ENCODE measurements around the gene PIP5K1C.

PIP5K1C gene

DNA sequence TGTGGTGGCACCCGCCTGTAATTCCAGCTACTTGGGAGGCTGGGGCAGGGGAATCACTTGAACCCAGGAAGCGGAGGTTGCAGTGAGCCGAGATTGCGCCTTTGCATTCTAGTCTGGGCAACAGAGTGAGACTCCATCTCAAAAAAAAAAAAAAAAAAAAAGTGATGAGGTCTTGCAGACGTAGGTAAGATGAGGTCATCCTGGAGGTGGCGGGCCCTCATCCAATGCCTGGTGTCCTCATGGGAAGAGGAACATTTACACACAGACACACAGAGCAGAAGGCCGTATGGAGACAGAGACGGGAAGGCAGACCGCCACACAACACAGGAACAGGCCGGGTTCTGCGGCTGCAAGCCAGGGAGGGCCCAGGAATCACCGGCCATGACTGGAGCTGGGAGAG lies 78.0 kb downstream of the PIP5K1C start:
- H3K27ac ChIP-seq = no peak overlapping the region
- no peaks in the 10 kb centered on the region for H3K27me3 ChIP-seq (replicated peaks)
- TF ChIP-seq, protein P1, sequence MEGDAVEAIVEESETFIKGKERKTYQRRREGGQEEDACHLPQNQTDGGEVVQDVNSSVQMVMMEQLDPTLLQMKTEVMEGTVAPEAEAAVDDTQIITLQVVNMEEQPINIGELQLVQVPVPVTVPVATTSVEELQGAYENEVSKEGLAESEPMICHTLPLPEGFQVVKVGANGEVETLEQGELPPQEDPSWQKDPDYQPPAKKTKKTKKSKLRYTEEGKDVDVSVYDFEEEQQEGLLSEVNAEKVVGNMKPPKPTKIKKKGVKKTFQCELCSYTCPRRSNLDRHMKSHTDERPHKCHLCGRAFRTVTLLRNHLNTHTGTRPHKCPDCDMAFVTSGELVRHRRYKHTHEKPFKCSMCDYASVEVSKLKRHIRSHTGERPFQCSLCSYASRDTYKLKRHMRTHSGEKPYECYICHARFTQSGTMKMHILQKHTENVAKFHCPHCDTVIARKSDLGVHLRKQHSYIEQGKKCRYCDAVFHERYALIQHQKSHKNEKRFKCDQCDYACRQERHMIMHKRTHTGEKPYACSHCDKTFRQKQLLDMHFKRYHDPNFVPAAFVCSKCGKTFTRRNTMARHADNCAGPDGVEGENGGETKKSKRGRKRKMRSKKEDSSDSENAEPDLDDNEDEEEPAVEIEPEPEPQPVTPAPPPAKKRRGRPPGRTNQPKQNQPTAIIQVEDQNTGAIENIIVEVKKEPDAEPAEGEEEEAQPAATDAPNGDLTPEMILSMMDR (IDR thresholded peaks at IDR 0.05; ENCODE audit: low read depth, low read length, missing control alignments) = no peak
- no peak for DNase-seq
- in situ Hi-C loops (cut with HindIII; ENCODE audit: low pct_ligation_motif_present, low sequenced_read_pairs) = no loop called here
- peaks cover 18% of the 10 kb centered on the region for H3K36me3 ChIP-seq (replicated peaks)
- H3K4me3 ChIP-seq (ENCODE audit: low read depth, low read length) = no peak overlapping the region

DNA sequence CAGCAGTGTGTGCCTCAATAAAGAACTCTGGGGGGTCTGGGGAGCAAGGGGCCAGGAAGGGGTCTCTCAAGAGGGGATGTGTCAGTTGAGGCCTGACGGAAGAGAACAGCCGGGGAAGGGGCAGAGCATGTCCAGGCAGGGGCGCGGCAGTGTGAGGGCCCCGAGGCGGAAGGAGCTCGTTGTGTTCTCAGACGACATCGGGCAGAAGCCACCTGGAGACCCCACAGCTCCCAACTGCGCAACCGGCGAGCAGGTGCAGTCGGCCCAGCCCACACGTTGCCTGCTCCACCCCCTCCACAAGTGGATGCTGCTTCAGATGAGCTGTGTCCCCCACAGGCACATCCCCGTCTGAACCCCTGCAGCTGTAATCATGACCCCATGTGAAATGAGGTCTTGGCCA lies 78.6 kb downstream of the PIP5K1C start:
- Histone ChIP-seq H3K36me3 (replicated peaks) (peaks cover 22% of the 10 kb centered on the region), H3K27ac (no peak overlapping the region)
- TF ChIP-seq, protein P1 (IDR thresholded peaks at IDR 0.05; ENCODE audit: low read depth, low read length, missing control alignments) = no peak

DNA sequence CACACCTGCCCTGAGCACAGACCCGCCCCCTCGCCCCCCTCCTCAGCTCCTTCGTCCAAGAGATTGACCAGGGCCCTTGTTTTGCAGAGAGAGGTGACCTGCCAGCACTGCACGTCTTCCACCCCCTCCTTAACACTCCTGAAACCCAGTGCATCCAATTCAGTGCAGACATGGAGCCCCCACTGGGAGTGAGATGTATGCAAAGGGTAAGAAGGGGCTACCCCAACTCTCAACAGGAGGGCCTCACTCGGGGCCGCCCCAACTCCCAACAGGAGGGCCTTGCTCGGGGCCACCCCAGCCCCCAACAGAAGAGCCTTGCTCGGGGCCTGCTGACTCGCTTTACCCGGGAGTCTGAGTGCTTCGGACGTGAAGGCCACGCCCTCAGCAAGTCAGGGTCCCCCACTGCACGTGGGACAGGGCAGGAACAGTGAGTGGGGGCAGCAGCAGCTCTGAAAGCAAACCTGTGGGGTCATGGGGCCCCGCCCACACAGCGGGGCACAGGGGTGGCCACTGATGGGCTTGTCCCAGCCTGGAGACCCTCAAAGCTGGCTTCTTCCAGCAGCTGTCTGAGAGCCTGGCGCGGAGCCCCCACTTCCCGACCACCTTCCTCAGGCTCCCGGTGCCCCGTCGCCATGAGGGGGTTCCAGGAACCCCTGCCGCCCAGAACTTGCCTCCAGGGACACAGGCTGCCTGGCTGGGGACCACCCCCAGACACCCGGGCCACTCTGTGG lies 79.3 kb downstream of the PIP5K1C start:
- no peak overlapping the region for H3K4me3 ChIP-seq (ENCODE audit: low read depth, low read length)
- H3K27ac ChIP-seq = no peak overlapping the region
- H3K36me3 ChIP-seq (replicated peaks) = peaks cover 22% of the 10 kb centered on the region
- TF ChIP-seq, protein P1 (IDR thresholded peaks at IDR 0.05; ENCODE audit: low read depth, low read length, missing control alignments) = no peak
- no peak for DNase-seq
- no peaks in the 10 kb centered on the region for H3K27me3 ChIP-seq (replicated peaks)
- in situ Hi-C loops (cut with HindIII; ENCODE audit: low pct_ligation_motif_present, low sequenced_read_pairs) = no loop called here

More for the DNA sequence above, 78.6 kb downstream of the PIP5K1C start:
- H3K27me3 ChIP-seq (replicated peaks) = no peaks in the 10 kb centered on the region
- in situ Hi-C loops (cut with HindIII; ENCODE audit: low pct_ligation_motif_present, low sequenced_read_pairs) = no loop called here
- no peak for DNase-seq
- no peak overlapping the region for H3K4me3 ChIP-seq (ENCODE audit: low read depth, low read length)

DNA sequence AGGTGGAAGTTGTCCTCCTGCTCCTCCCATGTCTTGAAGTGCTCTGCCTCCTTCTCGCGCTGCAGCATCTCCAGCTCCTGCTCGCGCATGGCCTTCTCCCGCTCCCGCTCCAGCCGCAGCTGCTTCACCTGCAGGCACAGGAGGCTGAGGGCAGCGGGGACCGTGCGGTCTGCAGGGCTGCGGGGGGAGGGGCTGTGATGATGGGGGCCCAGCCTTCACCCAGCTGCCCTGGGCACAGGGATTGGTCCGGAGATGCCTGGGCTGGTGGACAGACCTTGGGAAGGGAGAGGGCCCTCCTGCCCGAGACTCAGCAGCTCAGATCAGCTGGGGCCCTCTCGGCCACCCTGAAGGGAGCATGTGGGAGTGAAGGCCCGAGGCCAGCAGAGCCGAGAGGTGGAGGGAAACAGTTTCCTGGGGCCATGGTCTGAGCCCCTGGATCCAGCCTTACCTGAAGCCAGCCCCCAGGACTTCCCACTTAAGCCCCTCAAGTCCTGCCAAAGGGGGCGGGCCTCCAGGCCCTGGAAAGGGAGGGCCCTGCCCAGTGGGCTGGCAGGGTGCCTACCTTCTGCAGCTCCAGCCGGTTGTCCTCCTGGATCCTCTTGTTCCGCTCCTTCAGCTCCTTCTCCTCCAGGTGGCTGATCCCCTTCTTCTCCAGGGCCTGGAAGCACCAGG lies 80.0 kb downstream of the PIP5K1C start:
- H3K36me3 ChIP-seq (replicated peaks) = peaks cover 22% of the 10 kb centered on the region

DNA sequence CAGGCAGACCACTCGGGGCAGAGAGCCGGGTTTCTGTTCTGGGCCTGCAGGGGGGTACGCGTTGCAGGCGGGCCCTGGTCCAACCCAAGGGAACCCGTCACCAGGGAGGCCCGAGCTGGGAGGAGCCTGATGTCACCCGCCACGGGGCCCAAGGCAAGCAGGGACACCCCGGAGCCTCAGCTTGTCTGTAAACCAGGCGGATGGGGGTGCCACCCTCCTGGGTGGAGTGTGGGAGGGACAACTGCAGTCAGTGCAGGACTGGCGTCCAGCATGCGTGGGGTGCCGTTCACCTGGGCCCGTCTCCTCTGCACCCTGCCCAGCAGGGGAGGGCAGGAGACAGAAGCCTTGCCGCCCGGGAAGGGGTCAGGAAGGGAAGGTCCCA lies 80.6 kb downstream of the PIP5K1C start:
- no peaks in the 10 kb centered on the region for H3K27me3 ChIP-seq (replicated peaks)
- no peak overlapping the region for H3K27ac ChIP-seq
- H3K36me3 ChIP-seq (replicated peaks) = peaks cover 22% of the 10 kb centered on the region
- no peak overlapping the region for H3K4me3 ChIP-seq (ENCODE audit: low read depth, low read length)
- DNase-seq = no peak
- TF ChIP-seq, protein P1 (IDR thresholded peaks at IDR 0.05; ENCODE audit: low read depth, low read length, missing control alignments) = no peak
- in situ Hi-C loops (cut with HindIII; ENCODE audit: low pct_ligation_motif_present, low sequenced_read_pairs) = no loop called here

More for the DNA sequence above, 80.0 kb downstream of the PIP5K1C start:
- in situ Hi-C loops (cut with HindIII; ENCODE audit: low pct_ligation_motif_present, low sequenced_read_pairs) = no loop called here
- DNase-seq = no peak
- Histone ChIP-seq H3K27me3 (replicated peaks) (no peaks in the 10 kb centered on the region), H3K27ac (no peak overlapping the region), H3K4me3 (ENCODE audit: low read depth, low read length) (no peak overlapping the region)
- TF ChIP-seq, protein P1 (IDR thresholded peaks at IDR 0.05; ENCODE audit: low read depth, low read length, missing control alignments) = no peak
